AG04449 (cell line): Measurements from ENCODE around the gene USP48.
"Not testable (repeated sequence)": the region's sequence is repeated elsewhere in the genome, so short reads cannot be mapped to it uniquely, and the experiment has no call there.

ENCODE experiments used
- CTCF ChIA-PET: fragments of 350-600 bp; formaldehyde crosslinking; extraction: SDS; loops from one replicate; lab custom pipeline; 2021; ENCODE audit warnings: antibody characterized with exemption; lab: Yijun Ruan, JAX
- POLR2A ChIA-PET: fragments of 400-600, 350-600 bp; formaldehyde crosslinking; extraction: SDS; loops from one replicate; lab custom pipeline; 2020; ENCODE audit warnings: antibody characterized with exemption, inconsistent platforms; lab: Yijun Ruan, JAX
- DNase-seq: peaks from one replicate; pipeline ENCODE4 v3.0.0-alpha.2; 2010; ENCODE audit warnings: low read depth, low spot score
- H3K4me3 ChIP-seq: 2 replicates; pipeline ENCODE4 v1.5.1; 2011; ENCODE audit warnings: low read depth, mild to moderate bottlenecking, control low read depth, low read length
- TF ChIP-seq, protein P1 (sequence below): IDR thresholded peaks from one replicate; pipeline ENCODE4 v1.5.1; 2011; ENCODE audit warnings: mild to moderate bottlenecking, moderate library complexity, low read length, control low read depth, inconsistent platforms; ENCODE audit not compliant: insufficient read depth; ENCODE audit errors: missing control alignments

USP48 gene

DNA sequence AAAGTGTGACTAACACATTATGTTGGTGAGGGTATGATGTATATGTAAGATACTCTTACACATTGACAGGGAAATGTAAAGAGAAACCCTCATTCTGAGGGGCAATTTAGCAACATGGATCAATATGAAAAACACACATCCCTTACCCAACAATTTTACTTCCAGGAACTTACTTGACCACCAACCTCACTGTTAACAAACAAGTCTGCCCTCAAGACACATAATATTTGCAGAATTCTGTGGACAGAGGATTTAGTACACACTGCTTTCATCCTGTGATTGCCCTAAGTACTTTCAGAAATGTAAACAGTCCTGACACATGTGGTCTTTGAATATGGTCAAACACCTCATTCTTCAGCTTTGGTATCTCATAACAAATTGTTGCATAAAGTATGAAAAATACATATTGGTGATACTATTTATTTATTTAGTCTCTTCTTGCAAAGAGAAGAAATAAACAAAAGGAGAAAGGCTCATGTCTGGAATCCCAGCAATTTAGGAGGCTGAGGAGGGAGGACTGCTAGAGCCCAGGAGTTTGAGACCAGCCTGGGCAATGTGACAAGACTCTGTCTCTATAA lies 6.9 kb downstream of the USP48 start:
- ChIA-PET CTCF (no interaction called here), POLR2A (no interaction called here)
- peak; percentile 23 for DNase-seq

DNA sequence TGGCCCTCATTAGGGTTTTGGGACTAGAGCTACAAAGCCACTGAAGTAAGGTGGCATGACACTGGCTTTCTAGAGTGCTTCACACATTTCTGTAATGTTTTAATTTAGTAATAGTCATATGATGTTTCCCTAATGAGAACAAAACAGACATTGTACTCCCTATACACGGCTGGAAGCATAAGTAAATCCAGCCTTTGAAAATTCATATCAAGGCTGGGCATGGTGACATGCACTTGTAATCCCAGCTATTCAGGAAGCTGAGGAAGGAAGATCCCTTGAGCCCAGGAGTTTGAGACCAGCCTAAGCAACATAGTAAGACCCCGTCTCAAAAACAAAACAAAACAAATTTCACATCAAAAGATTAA lies 7.4 kb downstream of the USP48 start:
- H3K4me3 ChIP-seq, result no peak overlapping the region
- ChIA-PET CTCF (no interaction called here), POLR2A (no interaction called here)
- TF ChIP-seq, protein P1, sequence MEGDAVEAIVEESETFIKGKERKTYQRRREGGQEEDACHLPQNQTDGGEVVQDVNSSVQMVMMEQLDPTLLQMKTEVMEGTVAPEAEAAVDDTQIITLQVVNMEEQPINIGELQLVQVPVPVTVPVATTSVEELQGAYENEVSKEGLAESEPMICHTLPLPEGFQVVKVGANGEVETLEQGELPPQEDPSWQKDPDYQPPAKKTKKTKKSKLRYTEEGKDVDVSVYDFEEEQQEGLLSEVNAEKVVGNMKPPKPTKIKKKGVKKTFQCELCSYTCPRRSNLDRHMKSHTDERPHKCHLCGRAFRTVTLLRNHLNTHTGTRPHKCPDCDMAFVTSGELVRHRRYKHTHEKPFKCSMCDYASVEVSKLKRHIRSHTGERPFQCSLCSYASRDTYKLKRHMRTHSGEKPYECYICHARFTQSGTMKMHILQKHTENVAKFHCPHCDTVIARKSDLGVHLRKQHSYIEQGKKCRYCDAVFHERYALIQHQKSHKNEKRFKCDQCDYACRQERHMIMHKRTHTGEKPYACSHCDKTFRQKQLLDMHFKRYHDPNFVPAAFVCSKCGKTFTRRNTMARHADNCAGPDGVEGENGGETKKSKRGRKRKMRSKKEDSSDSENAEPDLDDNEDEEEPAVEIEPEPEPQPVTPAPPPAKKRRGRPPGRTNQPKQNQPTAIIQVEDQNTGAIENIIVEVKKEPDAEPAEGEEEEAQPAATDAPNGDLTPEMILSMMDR, result no peak
- no peak for DNase-seq

More for the DNA sequence above, 6.9 kb downstream of the USP48 start:
- no peak overlapping the region for H3K4me3 ChIP-seq
- TF ChIP-seq, protein P1, result no peak

DNA sequence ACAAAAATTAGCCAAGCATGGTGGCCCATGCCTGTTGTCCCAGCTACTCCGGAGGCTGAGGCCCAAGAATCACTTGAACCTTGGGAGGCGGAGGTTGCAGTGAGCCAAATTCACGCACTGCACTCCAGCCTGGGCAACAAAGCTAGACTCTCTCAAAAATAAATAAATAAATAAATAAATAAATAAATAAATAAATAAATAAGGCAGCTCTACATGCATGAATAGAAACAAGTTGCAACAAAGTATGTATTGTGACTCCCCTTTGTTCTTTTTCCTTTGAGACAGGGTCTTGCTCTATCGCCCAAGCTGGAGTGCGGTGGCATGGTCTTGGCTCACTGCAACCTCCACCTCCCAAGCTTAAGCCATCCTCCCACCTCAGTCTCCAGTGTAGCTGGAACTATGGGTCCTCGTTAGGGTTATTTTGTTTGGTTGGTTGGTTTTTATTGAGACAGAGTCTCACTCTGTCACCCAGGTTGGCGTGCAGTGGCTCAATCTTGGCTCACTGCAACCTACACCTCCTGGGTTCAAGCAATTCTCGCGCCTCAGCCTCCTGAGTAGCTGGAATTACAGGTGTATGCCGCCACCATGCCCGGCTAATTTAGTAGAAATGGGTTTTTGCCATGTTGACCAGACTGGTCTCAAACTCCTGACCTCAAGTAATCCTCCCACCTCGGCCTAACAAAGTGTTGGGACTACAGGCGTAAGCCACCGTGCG lies 8.0 kb downstream of the USP48 start:
- POLR2A ChIA-PET, result no interaction called here
- no peak for DNase-seq
- H3K4me3 ChIP-seq, result no peak overlapping the region
- TF ChIP-seq, protein P1, result no peak
- CTCF ChIA-PET, result no interaction called here

DNA sequence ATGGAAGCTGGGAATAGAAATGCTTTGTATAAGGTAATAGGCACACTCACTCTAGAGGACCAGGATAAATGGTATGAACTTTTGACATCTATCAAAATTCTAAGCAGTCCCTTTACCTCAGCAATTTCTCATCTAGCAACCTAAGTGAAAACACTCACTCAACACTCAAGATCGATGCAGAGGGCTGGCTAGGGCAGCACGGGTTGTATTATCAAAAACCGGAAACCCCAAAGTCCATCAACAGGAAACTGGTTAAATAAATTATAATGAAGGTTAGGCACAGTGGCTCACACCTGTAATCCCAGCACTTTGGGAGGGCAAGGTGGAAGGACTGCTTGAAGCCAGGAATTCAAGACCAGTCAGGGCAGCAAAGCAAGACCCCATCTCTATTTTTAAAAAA lies 9.4 kb downstream of the USP48 start:
- ChIA-PET CTCF (interaction anchor here (0.8 kb wide), 1 partner anchor 8 kb away, joined by 3 read pairs; no protein-coding TSS in a partner anchor), POLR2A (no interaction called here)
- H3K4me3 ChIP-seq, result no peak overlapping the region
- TF ChIP-seq, protein P1, result no peak
- DNase-seq, result no peak

DNA sequence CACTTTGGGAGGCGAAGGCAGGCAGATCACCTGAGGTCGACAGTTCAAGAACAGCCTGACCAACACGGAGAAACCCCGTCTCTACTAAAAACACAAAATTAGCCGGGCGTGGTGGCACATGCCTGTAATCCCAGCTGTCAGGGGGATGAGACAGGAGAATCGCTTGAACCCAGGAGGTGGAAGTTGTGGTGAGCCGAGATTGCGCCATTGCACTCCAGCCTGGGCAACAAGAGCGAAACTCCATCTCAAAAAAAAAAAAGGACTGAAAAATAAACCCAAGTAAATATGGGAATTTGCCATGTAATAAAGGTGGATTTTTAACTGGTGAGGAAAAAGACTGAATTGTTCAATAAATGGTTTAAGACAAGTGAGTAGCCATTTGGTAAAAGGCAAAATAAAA lies 11.3 kb downstream of the USP48 start:
- H3K4me3 ChIP-seq, DNase-seq, CTCF ChIA-PET: not testable (repeated sequence)
- POLR2A ChIA-PET, result interaction anchor here (0.6 kb wide), 1 partner anchor 11 kb away, joined by 3 read pairs; no protein-coding TSS in a partner anchor

DNA sequence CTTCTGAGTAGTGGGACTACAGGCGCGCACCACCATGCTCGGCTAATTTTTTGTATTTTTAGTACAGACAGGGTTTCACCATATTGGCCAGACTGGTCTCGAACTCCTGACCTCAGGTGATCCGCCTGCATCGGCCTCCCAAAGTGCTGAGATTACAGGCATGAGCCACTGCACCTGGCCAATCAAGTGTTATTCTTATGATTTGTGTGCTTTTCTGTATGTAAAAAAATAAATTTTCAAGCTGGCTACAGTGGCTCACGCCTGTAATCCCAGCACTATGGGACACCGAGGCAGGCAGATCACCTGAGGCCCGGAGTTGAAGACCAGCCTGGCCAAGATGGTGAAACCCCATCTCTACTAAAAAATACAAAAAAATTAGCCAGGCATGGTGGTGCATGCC lies 12.3 kb downstream of the USP48 start:
- H3K4me3 ChIP-seq, DNase-seq, POLR2A ChIA-PET, CTCF ChIA-PET: not testable (repeated sequence)

DNA sequence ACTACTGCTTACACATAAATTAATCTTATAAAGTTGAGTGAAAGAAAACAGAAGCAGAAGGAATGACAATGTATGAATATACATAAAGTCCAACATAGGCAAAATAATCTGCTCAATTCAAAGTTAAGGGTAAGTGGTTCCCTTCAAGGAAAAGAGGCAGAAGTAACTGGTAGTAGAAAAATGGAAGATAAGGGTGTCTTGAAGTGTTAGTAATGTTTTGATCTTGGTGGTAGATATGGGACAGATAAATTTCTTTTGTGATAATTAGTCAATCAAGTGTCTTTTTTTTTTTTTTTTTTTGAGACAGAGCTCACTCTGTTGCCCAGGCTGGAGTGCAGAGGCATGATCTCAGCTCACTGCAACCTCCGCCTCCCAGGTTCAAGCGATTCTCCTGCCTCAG lies 12.7 kb downstream of the USP48 start:
- no peak for DNase-seq
- H3K4me3 ChIP-seq, result no peak overlapping the region
- CTCF ChIA-PET, result no interaction called here
- POLR2A ChIA-PET, result no interaction called here
- TF ChIP-seq, protein P1, result no peak

DNA sequence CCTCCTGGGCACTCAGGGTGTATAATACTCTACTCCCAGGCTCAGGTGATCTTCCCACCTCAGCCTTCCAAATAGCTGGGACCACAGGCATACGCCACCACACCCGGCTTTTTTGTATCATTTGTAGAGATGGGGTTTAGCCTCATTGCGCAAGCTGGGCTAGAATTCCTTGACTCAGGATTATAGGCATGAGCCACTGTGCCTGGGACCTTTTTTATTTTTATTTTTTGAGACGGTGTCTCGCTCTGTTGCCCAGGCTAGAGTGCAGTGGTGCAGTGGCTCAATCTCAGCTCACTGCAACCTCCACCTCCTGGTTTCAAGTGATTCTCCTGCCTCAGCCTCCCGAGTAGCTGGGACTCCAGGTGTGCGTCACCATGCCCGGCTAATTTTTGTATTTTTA lies 15.8 kb downstream of the USP48 start:
- H3K4me3 ChIP-seq, CTCF ChIA-PET, POLR2A ChIA-PET, DNase-seq: not testable (repeated sequence)
